Lower lobe of right lung (tissue), 2 donors: ENCODE data around the gene NSG1. TPM values are rescaled to one million over a fixed set of nuclear protein-coding genes. Genes with fewer than 3 reads are reported as not detected.

Source experiments
- ATAC-seq, 2 donors: fragments of 200-7000 bp; cut with Tn5 transposase; one replicate each; pipeline ENCODE4 v1.9.1; 2020 to 2022; ENCODE audit warnings: mild to moderate bottlenecking in 2 of 2, moderate library complexity in 2 of 2
- DNase-seq: peaks from one replicate; pipeline ENCODE4 v3.0.0-alpha.2; 2020
- H3K27ac ChIP-seq: fragments of 200-600 bp; one replicate; pipeline ENCODE4 v1.8.0; 2022
- H3K27me3 ChIP-seq: fragments of 200-600 bp; one replicate; pipeline ENCODE4 v1.8.0; 2022; ENCODE audit warnings: low read depth
- H3K36me3 ChIP-seq: fragments of 200-600 bp; one replicate; pipeline ENCODE4 v1.8.0; 2022; ENCODE audit warnings: mild to moderate bottlenecking
- H3K4me1 ChIP-seq: fragments of 200-600 bp; one replicate; pipeline ENCODE4 v1.8.0; 2022
- H3K4me3 ChIP-seq: fragments of 200-600 bp; one replicate; pipeline ENCODE4 v1.8.0; 2022; ENCODE audit warnings: mild to moderate bottlenecking
- H3K9me3 ChIP-seq: fragments of 200-600 bp; one replicate; pipeline ENCODE4 v1.8.0; 2022
- intact Hi-C: fragments of 100-400 bp; cut with DNase I; formaldehyde crosslinking; loops from one replicate; pipeline ENCODE4 v1.11.0; 2022
- total RNA-seq: library from RNA; stranded (reverse); fragmentation: NEBNext Ultra II Directional; extraction: Animal tissue kit (Norgen Biotek cat#: 25700); gene quantifications from one replicate; pipeline ENCODE4 v1.2.1, GENCODE V29; 2021
- TF ChIP-seq, protein P1 (sequence below): fragments of 200-600 bp; IDR thresholded peaks from one replicate; pipeline ENCODE4 v1.8.0; 2022; ENCODE audit warnings: antibody characterized with exemption, mild to moderate bottlenecking
- donor health status: DM: no; HTN: yes; CAD: no; lungs with severe emphysema.

NSG1 gene
- total RNA-seq, 1 donor from 2014 or later = 0.50 TPM

DNA sequence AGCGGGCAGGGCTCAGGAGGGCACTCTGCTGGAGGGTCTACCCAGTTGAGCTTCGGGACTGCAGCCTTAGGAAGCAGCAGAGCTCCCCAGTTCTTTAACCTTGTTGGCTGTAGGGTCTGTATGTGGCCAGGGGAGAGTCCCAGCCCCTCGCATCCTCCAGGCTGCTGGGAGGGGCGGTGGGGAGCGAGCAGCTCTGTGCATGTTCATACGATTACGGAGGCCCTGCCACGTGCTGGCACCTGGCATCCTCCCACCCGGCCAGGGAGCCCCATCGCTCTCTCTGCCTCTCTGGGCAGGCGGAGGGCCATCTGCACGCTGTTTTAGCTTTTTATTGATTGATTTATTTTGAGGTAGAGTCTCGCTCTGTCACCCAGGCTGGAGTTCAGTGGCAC, 21.2 kb downstream of the NSG1 start:
- no peak for DNase-seq
- intact Hi-C loops = no loop called here
- TF ChIP-seq, protein P1, sequence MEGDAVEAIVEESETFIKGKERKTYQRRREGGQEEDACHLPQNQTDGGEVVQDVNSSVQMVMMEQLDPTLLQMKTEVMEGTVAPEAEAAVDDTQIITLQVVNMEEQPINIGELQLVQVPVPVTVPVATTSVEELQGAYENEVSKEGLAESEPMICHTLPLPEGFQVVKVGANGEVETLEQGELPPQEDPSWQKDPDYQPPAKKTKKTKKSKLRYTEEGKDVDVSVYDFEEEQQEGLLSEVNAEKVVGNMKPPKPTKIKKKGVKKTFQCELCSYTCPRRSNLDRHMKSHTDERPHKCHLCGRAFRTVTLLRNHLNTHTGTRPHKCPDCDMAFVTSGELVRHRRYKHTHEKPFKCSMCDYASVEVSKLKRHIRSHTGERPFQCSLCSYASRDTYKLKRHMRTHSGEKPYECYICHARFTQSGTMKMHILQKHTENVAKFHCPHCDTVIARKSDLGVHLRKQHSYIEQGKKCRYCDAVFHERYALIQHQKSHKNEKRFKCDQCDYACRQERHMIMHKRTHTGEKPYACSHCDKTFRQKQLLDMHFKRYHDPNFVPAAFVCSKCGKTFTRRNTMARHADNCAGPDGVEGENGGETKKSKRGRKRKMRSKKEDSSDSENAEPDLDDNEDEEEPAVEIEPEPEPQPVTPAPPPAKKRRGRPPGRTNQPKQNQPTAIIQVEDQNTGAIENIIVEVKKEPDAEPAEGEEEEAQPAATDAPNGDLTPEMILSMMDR = no peak
- Histone ChIP-seq H3K27ac (no peak overlapping the region), H3K27me3 (peaks cover 7% of the 10 kb centered on the region), H3K4me1 (no peaks in the 10 kb centered on the region), H3K9me3 (no peaks in the 10 kb centered on the region), H3K4me3 (no peak overlapping the region), H3K36me3 (no peaks in the 10 kb centered on the region)
- ATAC-seq = no peak

DNA sequence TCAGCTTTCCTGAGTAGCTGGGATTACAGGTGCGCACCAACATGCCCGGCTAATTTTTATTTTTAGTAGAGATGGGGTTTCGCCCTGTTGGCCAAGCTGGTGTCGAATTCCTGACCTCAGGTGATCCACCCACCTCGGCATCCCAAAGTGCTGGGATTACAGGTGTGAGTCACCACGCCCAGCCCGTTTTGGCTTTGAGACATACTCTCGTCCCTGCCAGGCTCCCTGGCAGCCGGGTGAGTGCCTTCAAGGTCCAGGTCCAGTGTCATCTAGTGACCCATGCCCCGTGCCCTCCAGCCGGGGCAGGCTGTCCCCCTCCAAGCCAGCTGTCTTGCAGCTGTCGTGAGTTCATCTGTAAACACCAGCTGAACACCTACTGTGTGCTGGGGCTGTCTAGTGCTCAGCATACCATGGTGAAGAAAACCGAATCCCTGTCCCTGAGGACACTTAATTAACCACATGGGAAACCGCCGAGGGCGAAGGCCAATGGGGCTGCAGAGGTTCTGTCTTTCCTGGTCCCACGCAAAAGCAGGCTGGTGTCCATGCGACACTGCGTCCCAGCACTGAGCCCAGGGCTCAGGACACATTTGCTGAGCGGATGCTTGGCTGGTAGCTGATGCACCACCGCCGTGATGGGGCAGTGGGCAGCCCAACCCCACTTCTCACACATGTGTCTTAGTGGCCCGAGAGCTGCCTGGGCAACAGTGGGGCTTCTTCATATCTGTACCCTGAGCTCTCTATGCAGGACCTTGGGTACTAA, 21.9 kb downstream of the NSG1 start:
- Histone ChIP-seq H3K27me3 (peaks cover under 1% of the 10 kb centered on the region), H3K9me3 (no peaks in the 10 kb centered on the region), H3K4me3 (no peak overlapping the region), H3K36me3 (no peaks in the 10 kb centered on the region), H3K27ac (no peak overlapping the region), H3K4me1 (no peaks in the 10 kb centered on the region)
- intact Hi-C loops = no loop called here
- TF ChIP-seq, protein P1 = no peak
- ATAC-seq = no peak
- DNase-seq = no peak

DNA sequence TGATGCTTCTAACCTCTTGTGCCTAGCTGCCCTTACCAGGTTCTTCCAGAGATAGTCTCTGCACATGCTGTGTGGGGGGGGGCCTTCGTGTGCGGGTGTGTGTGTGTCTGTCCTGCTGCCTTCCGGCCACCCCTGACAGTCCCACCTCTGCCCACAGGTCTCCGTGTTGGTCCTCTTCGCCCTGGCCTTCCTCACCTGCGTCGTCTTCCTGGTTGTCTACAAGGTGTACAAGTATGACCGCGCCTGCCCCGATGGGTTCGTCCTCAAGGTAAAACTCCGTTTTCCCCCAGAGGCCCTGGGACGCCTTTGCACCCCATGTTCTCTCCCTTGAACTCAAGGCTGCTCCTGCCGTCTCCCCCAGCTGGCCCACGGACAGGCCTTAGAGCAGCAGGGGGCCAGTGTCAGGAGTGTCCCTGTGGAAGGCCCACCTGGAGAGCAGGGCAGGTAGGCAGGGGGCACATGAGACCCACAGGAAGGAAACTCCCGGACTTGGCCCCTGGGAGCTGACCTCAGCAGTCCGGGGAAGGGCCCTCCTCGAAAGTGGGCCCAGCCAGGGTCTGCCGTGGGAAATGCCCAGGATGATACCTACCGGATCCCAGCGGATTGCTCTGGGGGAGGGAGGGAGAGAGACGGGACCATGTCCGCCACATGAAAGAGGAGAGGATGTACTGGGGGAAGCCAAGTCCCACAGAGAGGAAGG, 22.7 kb downstream of the NSG1 start:
- intact Hi-C loops = no loop called here
- no peak overlapping the region for H3K4me3 ChIP-seq

DNA sequence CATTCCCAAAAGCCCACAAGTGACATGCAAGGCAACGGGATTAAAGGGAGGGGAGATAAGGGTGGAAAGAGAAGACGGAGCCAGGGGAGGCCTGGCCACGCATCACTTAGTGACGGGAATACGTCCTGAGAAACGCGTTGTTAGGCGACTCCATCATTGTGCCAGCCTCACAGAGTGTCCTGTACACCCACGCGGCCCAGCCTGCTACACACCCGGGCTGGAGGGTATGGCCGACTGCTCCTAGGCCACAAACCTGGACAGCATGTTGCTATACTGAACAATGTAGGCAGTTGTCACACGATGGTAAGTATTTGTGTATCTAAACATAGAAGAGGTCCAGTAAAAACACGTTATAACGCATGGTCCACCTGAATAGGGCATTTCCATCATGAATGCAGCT, 23.4 kb downstream of the NSG1 start:
- H3K9me3 ChIP-seq = no peaks in the 10 kb centered on the region
- H3K4me3 ChIP-seq = no peak overlapping the region
- H3K27ac ChIP-seq = no peak overlapping the region
- no peaks in the 10 kb centered on the region for H3K36me3 ChIP-seq
- intact Hi-C loops = no loop called here
- H3K27me3 ChIP-seq = no peaks in the 10 kb centered on the region
- TF ChIP-seq, protein P1 = no peak
- ATAC-seq = no peak
- DNase-seq = peak; percentile 31
- H3K4me1 ChIP-seq = no peaks in the 10 kb centered on the region

More for the DNA sequence above, 22.7 kb downstream of the NSG1 start:
- H3K36me3 ChIP-seq = no peaks in the 10 kb centered on the region
- ATAC-seq (no peak), DNase-seq (no peak)
- H3K27me3 ChIP-seq = no peaks in the 10 kb centered on the region
- H3K4me1 ChIP-seq = no peaks in the 10 kb centered on the region
- TF ChIP-seq, protein P1 = no peak
- H3K9me3 ChIP-seq = no peaks in the 10 kb centered on the region
- no peak overlapping the region for H3K27ac ChIP-seq

DNA sequence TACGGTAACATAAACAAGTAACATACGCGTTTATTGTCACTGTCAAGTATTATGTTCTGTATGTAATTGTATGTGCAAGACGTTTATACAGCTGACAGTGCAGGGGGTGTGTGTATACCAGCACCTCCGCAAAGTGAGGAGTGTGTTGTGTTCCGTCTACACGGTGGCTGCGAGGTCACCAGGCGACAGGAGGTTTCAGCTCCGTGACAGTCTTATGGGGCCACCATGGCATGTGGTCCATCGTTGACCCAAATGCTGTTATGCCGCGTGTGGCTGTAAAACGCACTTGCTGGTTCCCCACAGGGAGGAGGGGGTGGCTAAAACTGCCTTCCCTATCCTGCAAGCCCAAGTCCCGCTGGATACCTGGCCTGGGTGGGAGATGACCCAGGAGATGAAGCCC, 25.0 kb downstream of the NSG1 start:
- ATAC-seq = no peak
- Histone ChIP-seq H3K27ac (no peak overlapping the region), H3K36me3 (no peaks in the 10 kb centered on the region), H3K4me1 (no peaks in the 10 kb centered on the region), H3K27me3 (no peaks in the 10 kb centered on the region), H3K4me3 (no peak overlapping the region), H3K9me3 (no peaks in the 10 kb centered on the region)
- intact Hi-C loops = no loop called here
- peak; percentile 25 for DNase-seq
- TF ChIP-seq, protein P1 = no peak
